ENCODE measurements around the gene EEF2.
A peak's percentile ranks its signal among the peaks of the same experiment; 100 is the strongest.

The EEF2 gene
- 3,486 to 4,121 reads per million in 2 experiments for total RNA-seq

DNA sequence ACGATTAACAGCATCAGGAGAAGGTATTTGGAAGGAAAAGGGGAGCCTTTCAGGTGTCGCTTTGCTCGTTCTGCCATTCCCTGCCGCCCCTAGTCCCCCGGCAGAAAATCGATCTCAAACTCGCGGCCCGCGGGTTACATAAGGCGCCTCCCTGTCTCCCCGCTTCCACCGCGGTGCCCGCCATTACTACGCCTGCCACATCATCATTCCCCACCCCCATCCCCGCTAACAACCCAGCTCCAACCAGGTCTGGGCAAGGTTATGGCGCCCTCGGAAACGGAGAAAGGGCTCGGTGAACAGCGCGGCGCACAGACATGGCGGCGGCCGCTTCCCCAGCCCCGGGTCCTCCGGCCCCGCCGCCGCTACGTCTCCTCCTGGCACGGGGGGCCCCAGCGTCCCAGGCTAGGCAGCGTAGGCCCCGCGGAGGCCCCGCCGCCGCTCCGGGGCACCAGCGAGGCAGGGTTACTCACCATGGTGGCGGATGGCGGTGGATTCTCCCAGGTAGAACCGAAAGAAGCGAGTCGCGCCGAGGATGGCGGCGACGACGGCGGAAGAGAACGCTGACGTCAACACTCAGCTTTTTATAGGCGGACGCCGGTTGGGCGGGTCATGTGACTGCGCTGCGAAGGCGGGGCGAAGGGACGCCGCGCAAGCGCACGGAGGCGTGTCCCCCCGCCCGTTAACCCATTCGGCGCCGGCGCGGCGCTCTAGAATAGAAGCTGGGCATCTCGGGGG is at the start of gene EEF2:
Gene EEF2 (minus strand): TSS at position 556 of the 735 bp plus-strand sequence. CDS start 83 bp downstream, at position 473.
- peak; percentile 86 for DNase-seq (ENCODE audit: low read depth)

DNA sequence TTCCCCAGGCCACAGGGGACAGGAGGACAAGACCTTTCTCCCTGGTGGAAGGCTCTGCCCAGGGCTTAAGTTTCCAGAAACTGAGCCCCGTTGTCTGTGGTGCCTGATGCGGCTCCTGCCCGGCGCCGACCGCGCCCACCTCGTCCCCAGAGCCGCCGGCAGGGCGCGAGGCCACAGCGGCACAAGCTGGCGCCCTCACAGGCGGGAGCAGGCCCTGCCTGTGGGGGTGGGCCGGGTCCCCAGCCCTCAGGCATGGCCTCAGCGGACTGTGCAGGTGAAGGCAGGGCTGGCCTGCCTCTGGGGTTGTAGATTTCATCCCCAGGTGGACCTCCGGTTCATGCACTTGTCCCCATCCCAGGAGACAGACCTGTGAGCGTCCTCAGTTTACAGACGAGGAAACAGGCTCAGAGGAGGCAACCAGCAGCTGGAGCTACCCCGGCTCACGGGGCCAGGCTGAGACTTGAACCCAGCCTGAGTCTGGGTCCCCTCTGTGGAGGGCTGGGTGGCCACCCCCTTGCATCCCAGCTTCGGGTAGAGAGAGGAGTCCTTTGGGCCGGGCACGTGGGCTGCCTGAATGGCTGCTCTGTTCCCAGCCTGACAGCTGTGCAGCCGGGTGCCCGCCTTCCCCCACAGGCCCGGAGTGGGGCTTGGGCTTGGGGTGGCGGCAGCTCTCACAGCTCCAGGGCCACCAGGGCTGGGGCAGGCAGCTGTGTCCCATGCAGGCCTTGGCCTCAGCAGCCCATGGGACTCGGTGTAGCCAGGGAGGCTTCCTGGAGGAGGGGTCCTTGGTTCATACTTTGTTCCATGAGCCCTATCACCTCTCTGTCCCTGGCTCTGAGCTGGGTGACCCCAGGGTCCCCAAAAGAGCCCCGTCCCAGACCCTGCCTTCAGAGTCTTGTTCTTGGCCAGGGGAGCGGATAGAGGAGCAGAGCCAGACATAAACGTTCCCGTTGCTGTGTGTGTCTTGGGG is 49.1 kb upstream of the EEF2 start:
- DNase-seq (ENCODE audit: low read depth) = no peak

DNA sequence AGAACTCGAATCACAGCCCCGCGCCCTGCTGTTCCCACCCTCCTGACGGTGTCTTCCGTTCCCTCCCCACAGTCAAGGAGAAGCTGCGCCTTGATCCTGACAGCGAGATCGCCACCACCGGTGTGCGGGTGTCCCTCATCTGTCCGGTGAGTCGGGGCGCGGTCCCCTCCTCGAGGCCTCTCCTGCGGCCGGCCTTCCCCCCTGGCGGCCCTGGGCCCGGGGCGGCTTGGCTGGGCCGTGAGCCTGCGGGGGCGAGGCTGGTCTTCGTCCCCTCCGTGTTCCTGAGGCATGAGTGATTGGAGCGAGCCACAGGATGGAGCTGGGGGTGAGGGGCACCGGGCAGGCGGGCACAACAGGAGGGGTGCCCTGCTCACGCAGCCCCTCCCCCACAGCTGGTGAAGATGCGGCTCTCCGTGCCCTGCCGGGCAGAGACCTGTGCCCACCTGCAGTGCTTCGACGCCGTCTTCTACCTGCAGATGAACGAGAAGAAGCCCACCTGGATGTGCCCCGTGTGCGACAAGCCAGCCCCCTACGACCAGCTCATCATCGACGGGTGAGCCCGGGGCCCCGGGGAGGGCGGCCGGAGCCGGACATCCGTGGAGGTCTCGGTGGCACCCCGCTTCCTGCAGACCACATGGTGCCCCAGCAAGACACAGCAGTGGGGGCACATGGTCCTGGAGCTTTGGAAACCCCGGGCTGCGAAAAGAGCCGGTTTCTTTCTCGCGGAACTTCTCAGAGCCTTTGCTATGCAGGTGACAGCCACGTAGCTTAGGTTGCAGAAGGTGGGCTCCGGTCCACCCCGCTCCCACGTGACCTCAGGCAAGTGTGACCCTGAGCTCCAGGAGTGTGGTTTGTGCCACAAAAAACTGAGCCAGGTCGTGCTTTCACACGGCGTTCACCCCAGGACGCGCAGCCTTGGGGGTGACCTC is 48.0 kb upstream of the EEF2 start:
- no peak for DNase-seq (ENCODE audit: low read depth)

DNA sequence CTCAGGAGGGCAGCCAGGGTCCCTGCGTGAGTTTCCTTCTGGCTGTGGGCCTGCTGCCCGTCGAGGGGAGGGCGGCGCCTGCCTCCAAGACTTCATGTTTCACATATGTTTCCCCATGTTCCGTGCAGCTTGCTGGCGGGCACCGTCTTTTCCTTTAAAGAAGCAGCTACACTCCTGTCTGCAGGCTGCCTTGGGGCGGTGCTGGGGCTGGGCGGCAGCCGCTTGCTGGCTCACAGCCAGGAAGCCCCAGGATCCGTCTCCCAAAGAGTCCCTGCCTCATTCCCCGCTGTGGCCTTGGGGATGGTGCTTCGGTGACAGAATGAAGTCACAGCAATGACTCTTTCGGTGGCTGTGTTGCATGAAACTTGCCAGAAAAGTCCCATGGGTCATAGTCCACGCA is 47.2 kb upstream of the EEF2 start:
- no peak for DNase-seq (ENCODE audit: low read depth)

DNA sequence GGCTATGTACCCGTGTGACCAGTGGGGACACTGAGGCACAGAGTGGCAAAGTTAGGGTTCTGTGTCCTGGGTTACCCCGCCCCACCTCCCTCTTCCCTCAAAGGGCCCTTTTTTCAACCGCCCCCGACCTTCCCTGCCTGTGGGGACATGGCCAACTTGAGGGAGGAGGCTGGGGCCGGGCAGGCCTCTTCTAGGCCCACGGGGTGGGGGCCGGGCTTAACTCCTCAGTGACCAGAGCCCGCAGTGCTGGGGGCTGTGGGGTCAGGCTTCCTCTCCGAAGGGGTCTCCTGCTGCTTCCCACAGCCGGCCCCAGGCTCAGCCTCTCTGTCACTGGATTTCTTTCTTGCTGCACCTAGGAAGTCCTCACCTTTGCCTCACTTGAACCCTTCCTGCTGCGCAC is 46.2 kb upstream of the EEF2 start:
- no peak for DNase-seq (ENCODE audit: low read depth)

DNA sequence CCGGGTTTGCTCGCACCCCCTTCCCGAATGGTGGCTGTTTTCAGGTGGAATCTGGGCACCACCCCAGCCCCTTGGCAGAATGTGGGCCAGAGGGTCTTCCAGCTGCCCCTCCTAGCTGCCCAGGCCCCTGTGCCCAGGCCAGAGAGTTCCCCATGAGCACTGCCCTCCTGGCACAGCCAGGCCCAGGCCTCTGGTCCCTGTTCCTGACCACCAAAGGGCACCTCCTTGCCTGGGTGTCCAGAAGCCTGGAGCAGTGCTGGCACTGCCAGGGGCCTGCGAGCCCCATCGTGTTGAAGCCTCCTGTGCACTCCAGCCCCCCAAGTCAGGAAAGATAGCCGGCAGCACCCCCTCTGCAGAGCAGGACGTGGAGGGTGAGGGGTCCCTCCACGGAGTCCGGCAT is 45.7 kb upstream of the EEF2 start:
- no peak for DNase-seq (ENCODE audit: low read depth)

DNA sequence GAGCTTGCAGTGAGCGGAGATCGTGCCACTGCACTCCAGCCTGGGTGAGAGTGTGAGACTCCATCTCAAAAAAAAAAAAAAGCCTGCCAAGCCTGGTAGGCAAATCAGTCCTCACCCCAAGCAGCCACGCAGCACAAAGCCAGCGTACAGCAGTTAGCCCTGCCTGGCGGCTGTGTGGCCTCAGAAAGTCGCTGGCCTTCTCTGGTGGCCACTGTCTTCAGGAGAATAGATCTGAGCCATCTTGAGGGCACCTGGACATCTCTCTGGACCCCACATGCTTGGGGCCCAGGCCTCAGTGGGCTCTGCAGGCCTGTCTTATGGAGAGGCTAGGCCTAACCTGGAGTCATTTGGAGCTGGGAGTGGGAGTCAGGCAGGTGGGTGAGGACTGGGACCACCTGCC is 45.3 kb upstream of the EEF2 start:
- DNase-seq (ENCODE audit: low read depth) = no peak

DNA sequence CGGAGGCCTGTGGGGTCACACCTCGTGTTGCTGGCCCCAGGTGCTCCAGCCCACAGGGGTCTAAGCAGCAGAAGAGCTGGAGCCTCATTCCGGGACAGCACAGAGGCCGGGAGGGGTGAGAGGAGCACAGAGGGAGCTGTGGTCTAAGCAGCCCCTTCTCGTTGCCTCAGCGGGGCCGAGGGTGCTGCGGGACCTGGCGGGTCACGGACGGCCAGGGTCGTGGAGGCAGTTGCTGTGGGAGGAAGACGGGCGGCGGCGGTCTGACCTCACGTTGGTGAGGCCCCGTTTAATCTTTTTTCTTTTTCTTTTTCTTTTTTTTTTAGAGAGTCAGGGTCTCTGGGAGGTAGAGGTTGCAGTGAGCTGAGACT is 44.0 kb upstream of the EEF2 start:
- DNase-seq (ENCODE audit: low read depth) = no peak

DNA sequence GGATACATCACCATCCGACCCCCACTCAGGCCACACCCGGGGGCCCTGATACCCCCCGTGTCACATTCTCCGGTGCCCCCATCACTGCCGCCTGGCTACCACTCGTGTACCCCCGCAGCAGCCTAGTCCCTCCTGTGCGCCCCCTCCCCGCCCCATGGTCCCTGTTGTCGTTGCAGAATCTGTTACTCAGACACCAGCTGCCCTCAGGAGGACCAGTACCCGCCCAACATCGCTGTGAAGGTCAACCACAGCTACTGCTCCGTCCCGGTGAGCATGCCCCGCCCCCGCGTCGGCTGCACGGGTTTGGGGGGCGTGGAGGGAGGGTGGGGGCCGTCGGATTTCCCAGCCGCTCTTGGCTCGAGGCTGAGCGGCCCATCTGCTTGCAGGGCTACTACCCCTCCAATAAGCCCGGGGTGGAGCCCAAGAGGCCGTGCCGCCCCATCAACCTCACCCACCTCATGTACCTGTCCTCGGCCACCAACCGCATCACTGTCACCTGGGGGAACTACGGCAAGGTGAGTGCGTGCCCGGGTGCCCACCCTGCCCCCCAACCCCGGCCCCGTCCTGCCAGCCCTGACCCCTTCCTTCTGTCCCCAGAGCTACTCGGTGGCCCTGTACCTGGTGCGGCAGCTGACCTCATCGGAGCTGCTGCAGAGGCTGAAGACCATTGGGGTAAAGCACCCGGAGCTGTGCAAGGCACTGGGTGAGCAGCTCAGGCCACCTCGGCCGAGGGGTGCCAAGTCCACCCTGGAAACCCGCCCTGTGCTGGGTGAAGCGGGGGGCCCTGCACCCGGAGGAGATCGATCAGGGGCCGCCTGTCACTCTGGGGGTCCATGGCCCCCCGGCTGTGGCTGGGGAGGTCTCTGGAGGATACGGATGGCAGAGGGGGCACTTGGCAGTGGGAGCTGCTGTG is 43.3 kb upstream of the EEF2 start:
- no peak for DNase-seq (ENCODE audit: low read depth)

DNA sequence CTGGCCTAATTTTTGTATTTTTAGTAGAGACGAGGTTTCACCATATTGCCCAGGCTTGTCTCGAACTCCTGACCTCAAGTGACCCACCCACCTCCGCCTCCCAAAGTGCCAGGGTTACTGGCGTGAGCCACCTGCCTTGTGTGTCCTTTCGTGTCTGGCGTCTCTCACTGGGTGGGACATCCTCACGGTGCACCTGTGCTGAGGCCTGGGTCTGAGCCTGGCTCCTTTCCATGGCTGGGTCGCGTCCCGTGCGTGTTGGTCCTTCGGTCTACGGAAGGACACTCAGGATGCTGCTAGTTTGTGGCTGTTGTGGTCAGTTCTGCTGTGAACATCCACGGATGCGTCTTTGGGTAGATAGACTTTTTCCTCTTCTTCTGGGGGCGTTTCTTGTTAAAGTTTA is 41.9 kb upstream of the EEF2 start:
- DNase-seq (ENCODE audit: low read depth) = no peak

DNA sequence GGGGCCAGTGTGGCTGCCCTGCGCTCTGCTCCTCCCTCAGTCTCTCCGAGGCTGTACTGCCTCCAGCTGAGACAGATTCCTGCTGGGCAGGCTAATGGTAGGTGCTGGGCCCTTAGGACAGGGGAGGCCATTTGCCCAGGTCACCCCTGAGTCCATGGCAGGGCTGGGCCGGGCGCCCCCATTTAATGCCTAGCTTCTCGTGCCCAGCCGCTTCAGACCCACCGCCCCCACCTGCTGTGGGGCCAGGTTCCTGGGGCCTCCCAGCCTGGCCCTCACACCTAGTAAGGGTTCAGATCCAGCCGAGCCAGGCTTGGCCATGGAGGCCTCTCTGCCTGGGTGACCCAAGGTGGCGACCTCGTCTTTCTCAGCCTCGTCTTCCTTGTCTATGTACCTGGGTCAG is 40.1 kb upstream of the EEF2 start:
- no peak for DNase-seq (ENCODE audit: low read depth)

DNA sequence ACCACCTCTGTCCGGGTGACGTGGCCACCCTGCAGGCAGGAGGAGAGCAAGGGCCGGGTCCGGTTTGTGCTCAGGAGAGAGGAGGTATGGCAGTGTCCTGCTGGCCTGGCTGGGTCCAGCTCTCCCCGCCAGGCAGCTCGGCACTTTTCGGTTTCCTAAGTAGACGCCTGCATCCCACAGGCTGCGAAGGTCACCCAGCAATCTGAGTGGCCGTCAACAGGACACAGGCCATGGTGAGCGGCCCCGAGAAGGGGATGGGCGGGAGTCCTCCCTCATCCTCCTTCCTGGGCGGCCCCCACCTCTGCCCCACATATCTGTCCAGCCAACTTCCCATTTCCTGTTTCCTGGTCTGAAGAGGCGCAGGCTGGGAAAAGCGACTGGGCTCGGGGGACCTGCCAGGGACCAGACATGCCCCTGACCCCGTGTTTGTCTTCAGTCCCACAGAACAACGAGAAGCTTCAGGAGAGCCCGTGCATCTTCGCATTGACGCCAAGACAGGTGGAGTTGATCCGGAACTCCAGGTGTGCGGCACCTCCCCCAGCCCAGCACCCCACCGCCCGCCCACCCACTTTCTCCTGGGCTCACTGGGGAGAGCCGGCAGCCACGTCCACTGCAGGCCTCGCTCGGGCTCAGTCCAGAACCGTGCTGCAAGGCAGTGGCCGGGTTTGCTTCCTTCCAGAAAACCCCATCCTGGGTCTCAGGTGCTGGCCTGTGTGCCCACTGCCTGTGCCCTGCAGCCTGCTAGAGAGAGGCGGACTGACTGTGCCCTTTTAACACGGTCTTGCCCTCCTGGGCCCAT is 38.5 kb upstream of the EEF2 start:
- DNase-seq (ENCODE audit: low read depth) = no peak

DNA sequence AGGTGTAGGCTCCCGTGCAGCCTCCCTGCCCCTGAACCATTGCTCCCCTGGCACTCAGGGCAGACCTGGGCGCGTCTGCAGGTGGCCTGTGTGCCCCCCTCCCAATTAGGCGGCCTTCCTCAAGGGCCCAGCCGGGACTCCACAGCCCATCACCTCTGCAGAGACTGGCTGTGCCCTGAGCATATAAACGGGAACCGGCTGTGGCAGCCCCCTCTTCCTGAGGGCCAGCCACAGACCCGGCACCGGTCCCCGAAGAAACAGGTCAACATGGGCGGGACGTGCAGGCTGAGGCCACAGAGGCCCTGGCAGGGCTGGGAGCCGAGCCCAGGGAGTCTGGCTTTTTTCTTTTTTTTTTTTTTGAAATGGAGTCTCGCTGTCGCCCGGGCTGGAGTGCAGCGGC is 34.3 kb upstream of the EEF2 start:
- DNase-seq (ENCODE audit: low read depth) = no peak

DNA sequence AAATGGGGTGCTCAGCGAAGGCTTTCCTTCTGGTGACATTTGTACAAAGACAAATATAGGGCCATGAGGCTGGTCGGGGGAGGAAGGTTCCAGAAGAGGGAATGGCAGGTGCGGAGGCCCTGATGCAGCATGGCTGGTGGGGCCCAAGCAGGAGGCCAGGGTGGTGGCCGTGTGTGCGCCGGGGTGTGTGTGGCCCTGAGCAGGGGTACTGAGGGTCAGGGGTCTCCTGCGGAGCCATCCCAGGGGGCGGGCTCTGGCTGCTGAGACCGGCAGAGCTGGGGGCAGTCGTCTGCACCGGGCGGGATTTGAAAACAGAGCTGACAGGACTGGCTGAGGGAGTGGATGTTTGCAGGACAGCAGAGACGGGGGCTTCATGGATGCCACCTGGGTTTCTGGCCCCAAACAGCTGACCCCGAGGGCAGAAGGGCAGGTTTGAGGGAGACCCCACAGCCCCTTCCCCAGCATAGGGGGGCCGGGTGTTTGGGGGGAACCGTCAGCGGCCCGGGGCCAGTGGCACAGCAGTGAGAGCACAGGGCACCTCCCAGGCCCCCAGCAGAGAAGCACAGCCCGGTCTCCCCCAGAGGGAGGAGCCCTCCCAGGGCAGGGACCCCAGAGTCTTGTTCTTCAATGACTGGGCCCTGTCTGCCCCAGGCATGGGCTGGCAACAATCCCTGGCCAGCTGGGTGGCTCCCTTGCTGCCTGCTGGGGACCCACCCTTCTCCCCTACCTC is 33.7 kb upstream of the EEF2 start:
- DNase-seq (ENCODE audit: low read depth) = no peak

DNA sequence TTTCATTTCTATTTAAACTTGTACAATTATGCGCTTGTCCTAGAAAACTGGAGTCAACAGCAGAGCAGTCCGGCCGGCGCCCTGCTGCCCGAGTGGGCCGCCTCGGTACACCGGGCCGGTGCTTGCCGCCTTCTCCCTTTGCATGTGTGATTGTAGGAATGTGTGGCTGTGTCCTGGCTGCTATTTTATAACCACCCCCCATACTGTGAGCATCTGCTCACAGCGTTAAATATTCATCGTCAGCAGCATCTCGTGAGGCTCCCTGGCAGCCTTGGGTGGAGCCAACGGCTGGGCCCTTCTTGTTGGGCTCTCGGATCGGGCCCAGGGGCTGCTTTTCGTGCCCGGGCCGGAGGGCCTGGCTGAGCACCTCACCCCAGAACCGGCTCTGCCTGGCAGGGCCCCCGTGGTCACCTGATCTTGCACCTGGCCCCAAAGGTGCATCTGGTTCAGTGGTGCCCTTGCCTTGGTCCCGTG is 32.9 kb upstream of the EEF2 start:
- DNase-seq (ENCODE audit: low read depth) = no peak

DNA sequence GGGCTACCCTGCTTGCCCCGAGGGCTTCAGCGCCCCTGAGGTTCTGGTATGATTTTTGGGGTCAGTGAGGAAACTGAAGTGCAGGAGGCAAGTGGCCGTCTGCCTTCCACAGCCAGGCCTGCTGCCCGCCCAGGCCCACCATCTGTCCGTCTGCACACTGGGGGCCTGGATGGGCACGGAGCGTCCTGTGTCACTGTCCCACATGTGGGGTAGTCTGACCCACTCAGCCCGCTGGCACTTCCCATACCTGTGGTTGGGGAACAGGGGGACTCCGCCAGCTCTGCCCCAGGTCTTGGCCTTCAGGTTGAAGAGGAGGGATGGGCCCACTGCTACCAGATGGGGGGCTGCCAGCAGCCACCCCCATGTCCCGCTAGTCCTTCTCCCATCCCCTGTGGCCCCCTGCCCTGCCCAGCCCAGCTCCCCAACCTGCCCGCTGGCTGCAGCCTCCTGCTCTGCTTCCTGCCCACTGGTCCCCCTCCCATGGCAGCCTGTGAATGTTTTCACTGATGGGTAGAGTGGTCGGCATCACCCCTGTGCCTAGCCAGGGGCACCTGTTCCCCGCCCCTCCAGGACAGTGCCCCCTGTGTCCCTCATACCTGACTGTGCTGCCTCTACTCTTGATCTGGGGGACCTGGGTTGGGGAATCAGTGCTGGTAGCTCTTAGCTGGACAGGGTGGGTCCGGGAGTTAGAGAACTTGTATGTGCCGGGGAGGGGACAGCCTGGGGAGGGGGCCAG is 31.8 kb upstream of the EEF2 start:
- DNase-seq (ENCODE audit: low read depth) = no peak

DNA sequence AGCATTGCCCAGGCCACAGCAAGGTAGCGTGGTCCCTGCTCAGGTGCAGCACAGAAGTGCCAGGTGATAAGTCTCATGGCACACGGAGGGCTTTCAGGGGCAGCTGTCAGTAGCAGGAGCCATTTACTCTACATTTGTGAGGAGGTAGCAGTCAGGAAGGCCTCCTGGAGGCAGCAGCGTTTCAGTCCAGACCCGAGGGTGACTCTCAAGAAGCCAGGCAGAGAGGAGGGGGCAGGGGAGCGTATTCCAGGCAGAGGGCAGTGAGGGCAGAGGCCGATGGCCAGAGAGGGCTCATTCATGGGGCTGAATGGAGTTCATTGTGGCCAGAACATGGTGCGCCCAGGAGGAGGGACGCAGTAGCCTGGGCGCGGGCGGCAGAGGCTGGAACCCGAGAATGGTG is 31.2 kb upstream of the EEF2 start:
- no peak for DNase-seq (ENCODE audit: low read depth)

DNA sequence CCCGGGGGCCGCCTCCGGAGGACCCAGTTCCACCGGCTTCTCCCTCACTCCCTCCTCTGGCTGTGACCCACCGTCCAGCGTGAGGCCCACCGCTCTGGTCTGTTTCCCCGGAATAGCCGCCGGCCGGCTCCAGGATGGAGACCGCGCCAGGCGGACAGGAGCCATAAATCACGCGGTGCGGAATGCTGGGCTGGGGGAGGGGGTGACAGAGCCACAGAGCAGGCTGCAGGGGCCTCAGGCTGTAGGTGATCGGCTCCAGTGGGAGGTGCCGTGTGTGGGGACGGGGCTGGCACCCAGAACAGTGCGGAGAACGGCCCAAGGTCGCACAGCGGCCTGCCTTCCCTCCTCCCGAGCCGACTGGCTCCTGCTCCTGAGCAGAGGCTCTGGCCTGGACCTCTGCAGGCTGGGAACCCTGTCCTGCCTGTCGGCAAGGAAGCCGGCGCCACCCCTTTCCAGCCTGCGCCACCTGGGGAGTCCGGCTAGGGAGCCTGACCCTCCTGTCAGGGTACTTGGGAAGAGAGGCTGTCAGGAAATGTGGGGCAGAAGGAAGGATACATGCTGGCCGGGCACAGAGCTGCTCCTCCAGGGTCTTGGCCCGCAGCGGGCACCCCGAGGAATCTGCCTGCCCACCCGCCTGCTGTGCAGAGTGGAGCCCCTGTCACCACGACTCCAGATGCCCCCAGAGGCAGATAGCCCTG is 30.6 kb upstream of the EEF2 start:
- no peak for DNase-seq (ENCODE audit: low read depth)

Measured in T follicular helper cell (primary cell).